K562 (cell line): ENCODE measurements around the gene ADTRP.

ENCODE experiments used
- JUNB ChIP-seq: fragments of 450-650 bp; formaldehyde crosslinking; conservative IDR thresholded peaks from 2 replicates; pipeline ENCODE4 v1.4.0; 2020; ENCODE audit warnings: mild to moderate bottlenecking
- ZFP1 ChIP-seq: fragments of 450-650 bp; formaldehyde crosslinking; IDR thresholded peaks from 2 replicates; pipeline ENCODE4 v1.4.0; 2020; ENCODE audit warnings: mild to moderate bottlenecking, mixed read lengths

DNA sequence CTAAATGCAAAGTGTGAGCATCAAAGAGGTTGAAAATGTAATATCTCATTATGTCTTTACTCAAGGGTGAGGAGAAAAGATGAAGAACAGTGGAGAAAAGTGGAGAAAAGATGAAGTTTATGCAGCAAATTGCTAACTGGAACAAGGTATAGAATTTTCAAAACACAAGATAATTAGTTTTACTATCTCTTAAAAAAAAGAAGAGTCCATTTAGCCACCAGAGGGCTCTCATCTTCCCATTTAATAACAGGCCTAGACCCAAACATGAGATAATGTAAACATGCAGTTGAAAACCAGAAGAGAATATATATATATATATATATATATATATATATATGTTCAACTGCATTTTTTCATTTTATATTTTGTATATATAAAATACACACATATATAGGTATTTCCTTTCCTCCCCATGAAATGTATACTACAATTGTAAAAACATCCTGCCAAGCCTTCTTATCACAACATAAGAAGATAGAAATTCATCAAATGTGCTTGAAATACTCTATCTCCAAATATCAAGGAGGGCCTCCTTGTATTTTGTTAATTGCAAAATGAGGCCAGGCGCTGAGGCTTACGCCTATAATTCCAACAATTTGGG is 78.4 kb downstream of the ADTRP start:
- TF ChIP-seq ZFP1 (no peak), JUNB (CRISPR knock-in tag) (no peak)
